ENCODE data around the gene PRSS56.

- TF ChIP-seq CTCF (IDR thresholded peaks at IDR 0.05) (no peak), POLR2A (IDR thresholded peaks at IDR 0.05) (no peak)
Observed at GRCh38 chr2:232525199-232525598, 5.0 kb downstream of the PRSS56 start.

All from heart left ventricle (tissue), 13 donors.